H9 (cell line): ENCODE measurements around the gene EDIL3. TPM values are rescaled to one million over a fixed set of nuclear protein-coding genes. Genes with fewer than 3 reads are reported as not detected.

Experiments used
- DNase-seq: peaks from one replicate; pipeline ENCODE4 v3.0.0-alpha.2; 2017
- H2AFZ ChIP-seq: one replicate; pipeline ENCODE4 v1.6.1; 2013; ENCODE audit warnings: mild to moderate bottlenecking, low read length, control low read depth, moderate library complexity
- H2AK5ac ChIP-seq: 2 replicates; pipeline ENCODE4 v1.6.1; 2013; ENCODE audit warnings: low read length, control low read depth, mixed read lengths; ENCODE audit not compliant: insufficient read length
- H2BK120ac ChIP-seq: one replicate; pipeline ENCODE4 v1.6.1; 2013; ENCODE audit warnings: low read depth, mild to moderate bottlenecking, low read length, control low read depth, inconsistent platforms; ENCODE audit not compliant: poor library complexity, severe bottlenecking
- H2BK12ac ChIP-seq: 2 replicates; pipeline ENCODE4 v1.6.1; 2013; ENCODE audit warnings: low read length, control low read depth, mixed read lengths, low read depth; ENCODE audit not compliant: insufficient read length
- H2BK15ac ChIP-seq: 2 replicates; pipeline ENCODE4 v1.6.1; 2013; ENCODE audit warnings: low read depth, low read length, control low read depth
- H2BK20ac ChIP-seq: one replicate; pipeline ENCODE4 v1.6.1; 2013; ENCODE audit warnings: low read depth, mild to moderate bottlenecking, low read length, control low read depth, inconsistent platforms; ENCODE audit not compliant: poor library complexity, severe bottlenecking
- H2BK5ac ChIP-seq: 2 replicates; pipeline ENCODE4 v1.6.1; 2013; ENCODE audit warnings: low read length, control low read depth, mixed read lengths; ENCODE audit not compliant: insufficient read length
- H3K14ac ChIP-seq: 2 replicates; pipeline ENCODE4 v1.6.1; 2013; ENCODE audit warnings: low read length, control low read depth; ENCODE audit not compliant: insufficient read depth
- H3K18ac ChIP-seq: 2 replicates; pipeline ENCODE4 v1.6.1; 2013; ENCODE audit warnings: low read depth, mild to moderate bottlenecking, mixed read lengths, low read length, control low read depth; ENCODE audit not compliant: insufficient read length
- H3K23ac ChIP-seq: 2 replicates; pipeline ENCODE4 v1.6.1; 2013; ENCODE audit warnings: low read length, control low read depth, mixed read lengths, low read depth; ENCODE audit not compliant: insufficient read length
- H3K23me2 ChIP-seq: 2 replicates; pipeline ENCODE4 v1.6.1; 2013; ENCODE audit warnings: low read depth, mild to moderate bottlenecking, mixed read lengths, low read length, control low read depth; ENCODE audit not compliant: insufficient read length, poor library complexity, severe bottlenecking
- H3K27ac ChIP-seq: 2 replicates; pipeline ENCODE4 v1.5.1; 2013; ENCODE audit warnings: low read length, control low read depth, mixed read lengths, low read depth; ENCODE audit not compliant: insufficient read length
- H3K27me3 ChIP-seq: 2 replicates; pipeline ENCODE4 v1.6.1; 2013; ENCODE audit warnings: low read length, control low read depth, inconsistent platforms; ENCODE audit not compliant: insufficient read depth
- H3K4ac ChIP-seq: 2 replicates; pipeline ENCODE4 v1.6.1; 2013; ENCODE audit warnings: low read depth, mild to moderate bottlenecking, control low read depth, inconsistent platforms, low read length, moderate library complexity
- H3K4me1 ChIP-seq: 2 replicates; pipeline ENCODE4 v1.6.1; 2013; ENCODE audit warnings: low read length, control low read depth, inconsistent platforms; ENCODE audit not compliant: insufficient read depth
- H3K4me2 ChIP-seq: 2 replicates; pipeline ENCODE4 v1.6.1; 2013; ENCODE audit warnings: low read length, control low read depth, mixed read lengths; ENCODE audit not compliant: insufficient read length, insufficient read depth
- H3K56ac ChIP-seq: 2 replicates; pipeline ENCODE4 v1.6.1; 2013; ENCODE audit warnings: low read depth, mild to moderate bottlenecking, mixed read lengths, low read length, control low read depth; ENCODE audit not compliant: insufficient read length
- H3K79me1 ChIP-seq: 2 replicates; pipeline ENCODE4 v1.6.1; 2013; ENCODE audit warnings: low read depth, mild to moderate bottlenecking, moderate library complexity, low read length, control low read depth, inconsistent platforms; ENCODE audit not compliant: insufficient read depth, poor library complexity, severe bottlenecking
- H3K79me2 ChIP-seq: 2 replicates; pipeline ENCODE4 v1.6.1; 2013; ENCODE audit warnings: low read length, control low read depth, inconsistent platforms; ENCODE audit not compliant: insufficient read depth
- H3K9ac ChIP-seq: 2 replicates; pipeline ENCODE4 v1.6.1; 2013; ENCODE audit warnings: low read length, control low read depth, mixed read lengths; ENCODE audit not compliant: insufficient read length; ENCODE audit errors: extremely low read depth
- H3K9me3 ChIP-seq: one replicate; pipeline ENCODE4 v1.6.1; 2013; ENCODE audit warnings: low read depth, low read length, inconsistent platforms; ENCODE audit not compliant: control insufficient read depth
- H3T11ph ChIP-seq: one replicate; pipeline ENCODE4 v1.6.1; 2013; ENCODE audit warnings: mild to moderate bottlenecking, low read length, control low read depth, inconsistent platforms
- H4K20me1 ChIP-seq: one replicate; pipeline ENCODE4 v1.6.1; 2013; ENCODE audit not compliant: control insufficient read depth, insufficient read length, insufficient read depth
- H4K5ac ChIP-seq: 2 replicates; pipeline ENCODE4 v1.6.1; 2013; ENCODE audit warnings: low read depth, mild to moderate bottlenecking, mixed read lengths, low read length, control low read depth; ENCODE audit not compliant: insufficient read length
- H4K8ac ChIP-seq: replicated peaks from 2 replicates; pipeline ENCODE4 v1.6.1; 2013; ENCODE audit warnings: low read length, control low read depth, mixed read lengths, low read depth; ENCODE audit not compliant: insufficient read length
- H4K91ac ChIP-seq: 2 replicates; pipeline ENCODE4 v1.6.1; 2013; ENCODE audit warnings: low read depth, mild to moderate bottlenecking, moderate library complexity, mixed read lengths, low read length, control low read depth; ENCODE audit not compliant: insufficient read length
- H3K27ac Mint-ChIP-seq, 3 experiments: 2 replicates in 2 of 3; 3 replicates in 1 of 3; pipeline ENCODE4 v1.8.0; 2020 to 2021; ENCODE audit warnings: mixed read lengths in 3 of 3, mild to moderate bottlenecking in 1 of 3, moderate library complexity in 1 of 3
- H3K27me3 Mint-ChIP-seq: 2 replicates; pipeline ENCODE4 v1.8.0; 2021; ENCODE audit warnings: low read depth, mild to moderate bottlenecking, moderate library complexity, mixed read lengths
- H3K36me3 Mint-ChIP-seq, 3 experiments: 2 replicates in 2 of 3; 3 replicates in 1 of 3; pipeline ENCODE4 v1.8.0; 2020 to 2021; ENCODE audit warnings: low read depth in 3 of 3, mixed read lengths in 3 of 3; ENCODE audit not compliant: insufficient read depth in 1 of 3
- H3K4me1 Mint-ChIP-seq, 2 experiments: 2 replicates each; pipeline ENCODE4 v1.8.0; 2020; ENCODE audit warnings: mixed read lengths in 2 of 2
- H3K4me3 Mint-ChIP-seq, 2 experiments: 2 replicates in 1 of 2; 3 replicates in 1 of 2; pipeline ENCODE4 v1.8.0; 2020 to 2021; ENCODE audit warnings: mild to moderate bottlenecking in 2 of 2, mixed read lengths in 2 of 2, moderate library complexity in 1 of 2
- H3K9me3 Mint-ChIP-seq, 2 experiments: 2 replicates in 1 of 2; 3 replicates in 1 of 2; pipeline ENCODE4 v1.8.0; 2020; ENCODE audit warnings: mild to moderate bottlenecking in 2 of 2, mixed read lengths in 2 of 2, moderate library complexity in 1 of 2
- CTCF ChIP-seq: fragments of 200-600 bp; sonication (generic); conservative IDR thresholded peaks from 3 replicates; pipeline ENCODE4 v1.8.0; 2021; ENCODE audit warnings: antibody characterized with exemption, mild to moderate bottlenecking
- WGBS: extraction: QIAGEN DNeasy Blood & Tissue Kit; methylation state at CpG from one replicate; pipeline ENCODE4 v1.1.7; 2013; ENCODE audit warnings: missing lambda C conversion rate, low lambda C conversion rate, mixed read lengths; ENCODE audit not compliant: insufficient read length; ENCODE audit errors: extremely low coverage; 5-methylcytosine and 5-hydroxymethylcytosine counted together
- total RNA-seq: library from RNA; stranded (reverse); gene quantifications from 2 replicates; pipeline ENCODE4 v1.2.1, GENCODE V29; 2021

EDIL3 gene
- total RNA-seq, 1 experiment from 2014 or later, result 61.9 TPM

GRCh38 chr5:84204772-84205171, 179.9 kb downstream of the EDIL3 start:
- Histone ChIP-seq H4K8ac (no peak overlapping the region), H3K79me2 (no peaks in the 10 kb centered on the region), H2BK5ac (no peak overlapping the region), H4K91ac (no peak overlapping the region), H3K79me1 (no peaks in the 10 kb centered on the region), H2BK120ac (no peak overlapping the region), H3K4ac (no peak overlapping the region), H3T11ph (no peak overlapping the region), H3K14ac (no peak overlapping the region), H3K4me1 (no peaks in the 10 kb centered on the region), H3K4me2 (no peak overlapping the region), H4K20me1 (no peaks in the 10 kb centered on the region), H2AFZ (no peak overlapping the region), H3K56ac (no peak overlapping the region), H2AK5ac (no peak overlapping the region), H2BK20ac (no peak overlapping the region), H3K23me2 (no peaks in the 10 kb centered on the region), H2BK12ac (no peak overlapping the region), H3K23ac (no peak overlapping the region), H3K18ac (no peak overlapping the region), H3K9ac (no peak overlapping the region), H4K5ac (no peak overlapping the region), H3K9me3 (no peaks in the 10 kb centered on the region), H3K27me3 (no peaks in the 10 kb centered on the region), H2BK15ac (no peak overlapping the region), H3K27ac (no peak overlapping the region)
- no peak for DNase-seq
- no peak for TF ChIP-seq CTCF
- no CpG with 5 or more reads among the region's 6 CpGs for WGBS
- Mint-ChIP-seq H3K4me1 (no peaks in the 10 kb centered on the region), H3K27me3 (no peaks in the 10 kb centered on the region), H3K27ac (no peak overlapping the region), H3K9me3 (no peaks in the 10 kb centered on the region), H3K36me3 (no peaks in the 10 kb centered on the region), H3K4me3 (no peak overlapping the region)
